ENCODE results near the gene AFF3.

DNA sequence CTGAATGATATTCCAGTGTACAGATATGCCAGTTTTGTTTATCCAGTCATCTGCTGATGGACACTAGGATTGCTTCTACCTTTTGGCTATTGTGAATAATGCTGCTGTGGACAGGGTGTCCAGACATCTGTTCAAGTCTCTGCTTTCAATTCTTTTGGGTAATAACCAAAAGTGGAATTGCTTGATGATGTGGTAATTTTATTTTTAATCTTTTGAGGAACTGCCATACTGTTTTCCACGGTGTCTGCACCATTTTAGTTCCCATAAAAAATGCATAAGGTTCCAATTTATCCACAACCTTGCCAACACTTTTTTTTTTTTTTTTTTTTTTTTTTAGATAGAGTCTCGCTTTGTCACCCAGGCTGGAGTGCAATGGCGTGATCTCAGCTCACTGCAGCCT, 510.7 kb downstream of the AFF3 start:
- no peak for TF ChIP-seq EGR1 (IDR thresholded peaks at IDR 0.05; ENCODE audit: low read depth)
- TF ChIP-seq, protein P1, sequence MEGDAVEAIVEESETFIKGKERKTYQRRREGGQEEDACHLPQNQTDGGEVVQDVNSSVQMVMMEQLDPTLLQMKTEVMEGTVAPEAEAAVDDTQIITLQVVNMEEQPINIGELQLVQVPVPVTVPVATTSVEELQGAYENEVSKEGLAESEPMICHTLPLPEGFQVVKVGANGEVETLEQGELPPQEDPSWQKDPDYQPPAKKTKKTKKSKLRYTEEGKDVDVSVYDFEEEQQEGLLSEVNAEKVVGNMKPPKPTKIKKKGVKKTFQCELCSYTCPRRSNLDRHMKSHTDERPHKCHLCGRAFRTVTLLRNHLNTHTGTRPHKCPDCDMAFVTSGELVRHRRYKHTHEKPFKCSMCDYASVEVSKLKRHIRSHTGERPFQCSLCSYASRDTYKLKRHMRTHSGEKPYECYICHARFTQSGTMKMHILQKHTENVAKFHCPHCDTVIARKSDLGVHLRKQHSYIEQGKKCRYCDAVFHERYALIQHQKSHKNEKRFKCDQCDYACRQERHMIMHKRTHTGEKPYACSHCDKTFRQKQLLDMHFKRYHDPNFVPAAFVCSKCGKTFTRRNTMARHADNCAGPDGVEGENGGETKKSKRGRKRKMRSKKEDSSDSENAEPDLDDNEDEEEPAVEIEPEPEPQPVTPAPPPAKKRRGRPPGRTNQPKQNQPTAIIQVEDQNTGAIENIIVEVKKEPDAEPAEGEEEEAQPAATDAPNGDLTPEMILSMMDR (IDR thresholded peaks at IDR 0.05 in 2 of 3, conservative IDR thresholded peaks at IDR 0.05 in 1 of 3; ENCODE audit: borderline replicate concordance in 1 of 3, insufficient read depth in 1 of 3, low read depth in 2 of 3, low read length in 2 of 3), result no peak
- TF ChIP-seq POLR2A (IDR thresholded peaks at IDR 0.05; ENCODE audit: borderline replicate concordance, extremely low read depth, insufficient read depth, insufficient read length), result no peak
- TF ChIP-seq, protein P2, sequence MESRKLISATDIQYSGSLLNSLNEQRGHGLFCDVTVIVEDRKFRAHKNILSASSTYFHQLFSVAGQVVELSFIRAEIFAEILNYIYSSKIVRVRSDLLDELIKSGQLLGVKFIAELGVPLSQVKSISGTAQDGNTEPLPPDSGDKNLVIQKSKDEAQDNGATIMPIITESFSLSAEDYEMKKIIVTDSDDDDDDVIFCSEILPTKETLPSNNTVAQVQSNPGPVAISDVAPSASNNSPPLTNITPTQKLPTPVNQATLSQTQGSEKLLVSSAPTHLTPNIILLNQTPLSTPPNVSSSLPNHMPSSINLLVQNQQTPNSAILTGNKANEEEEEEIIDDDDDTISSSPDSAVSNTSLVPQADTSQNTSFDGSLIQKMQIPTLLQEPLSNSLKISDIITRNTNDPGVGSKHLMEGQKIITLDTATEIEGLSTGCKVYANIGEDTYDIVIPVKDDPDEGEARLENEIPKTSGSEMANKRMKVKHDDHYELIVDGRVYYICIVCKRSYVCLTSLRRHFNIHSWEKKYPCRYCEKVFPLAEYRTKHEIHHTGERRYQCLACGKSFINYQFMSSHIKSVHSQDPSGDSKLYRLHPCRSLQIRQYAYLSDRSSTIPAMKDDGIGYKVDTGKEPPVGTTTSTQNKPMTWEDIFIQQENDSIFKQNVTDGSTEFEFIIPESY (IDR thresholded peaks at IDR 0.05; ENCODE audit: extremely low read depth, insufficient replicate concordance, low read length), result no peak
- no peak for TF ChIP-seq ATF3 (IDR thresholded peaks at IDR 0.05)
- no peak for TF ChIP-seq EZH2 (IDR thresholded peaks at IDR 0.05)
- TF ChIP-seq SP1 (IDR thresholded peaks at IDR 0.05; ENCODE audit: low read depth), result no peak
- TF ChIP-seq EZH2phosphoT487 (IDR thresholded peaks at IDR 0.05; ENCODE audit: borderline replicate concordance), result no peak
- no peak for TF ChIP-seq SIN3A (IDR thresholded peaks at IDR 0.05; ENCODE audit: low read depth)
- no peak for TF ChIP-seq ZNF274 (IDR thresholded peaks at IDR 0.05; ENCODE audit: low read depth, low read length)
- no peak for TF ChIP-seq CBX3 (IDR thresholded peaks at IDR 0.05; ENCODE audit: low read depth)
- TF ChIP-seq, protein P3, sequence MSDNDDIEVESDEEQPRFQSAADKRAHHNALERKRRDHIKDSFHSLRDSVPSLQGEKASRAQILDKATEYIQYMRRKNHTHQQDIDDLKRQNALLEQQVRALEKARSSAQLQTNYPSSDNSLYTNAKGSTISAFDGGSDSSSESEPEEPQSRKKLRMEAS (IDR thresholded peaks at IDR 0.05), result no peak
- no peak for TF ChIP-seq SRF (IDR thresholded peaks at IDR 0.05; ENCODE audit: low read depth)
- no peak for TF ChIP-seq POLR2AphosphoS5 (IDR thresholded peaks at IDR 0.05; ENCODE audit: low read depth, low read length)

All from HCT116 (cell line).